Endothelial cell (in vitro differentiated cells): ENCODE results near the gene TBC1D9. TPM values are rescaled to one million over a fixed set of nuclear protein-coding genes. Genes with fewer than 3 reads are reported as not detected.

Experiments used
- DNase-seq: peaks from one replicate; pipeline ENCODE4 v3.0.0; 2021; ENCODE audit warnings: low spot score
- H3K27ac Mint-ChIP-seq: one replicate; pipeline ENCODE4 v1.8.0; 2021; ENCODE audit warnings: mixed read lengths, inconsistent platforms; ENCODE audit not compliant: unreplicated experiment
- H3K27me3 Mint-ChIP-seq: one replicate; pipeline ENCODE4 v1.8.0; 2021; ENCODE audit warnings: mild to moderate bottlenecking, moderate library complexity, mixed read lengths, inconsistent platforms; ENCODE audit not compliant: unreplicated experiment
- H3K36me3 Mint-ChIP-seq: one replicate; pipeline ENCODE4 v1.8.0; 2021; ENCODE audit warnings: mild to moderate bottlenecking, low read depth, mixed read lengths, inconsistent platforms; ENCODE audit not compliant: unreplicated experiment
- H3K4me1 Mint-ChIP-seq: one replicate; pipeline ENCODE4 v1.8.0; 2021; ENCODE audit warnings: mild to moderate bottlenecking, mixed read lengths, inconsistent platforms; ENCODE audit not compliant: unreplicated experiment
- H3K4me3 Mint-ChIP-seq: one replicate; pipeline ENCODE4 v1.8.0; 2021; ENCODE audit warnings: mild to moderate bottlenecking, mixed read lengths, inconsistent platforms; ENCODE audit not compliant: unreplicated experiment
- H3K9me3 Mint-ChIP-seq: one replicate; pipeline ENCODE4 v1.8.0; 2021; ENCODE audit warnings: mixed read lengths, inconsistent platforms; ENCODE audit not compliant: unreplicated experiment
- total RNA-seq: library from RNA; stranded (reverse); fragmentation: NEBNext Ultra II Directional; extraction: Animal tissue kit (Norgen Biotek cat#: 25700); gene quantifications from one replicate; pipeline ENCODE4 v1.2.1, GENCODE V29; 2021; ENCODE audit not compliant: unreplicated experiment
- TF ChIP-seq, protein P1 (sequence below): fragments of 200-600 bp; sonication (generic); IDR thresholded peaks from one replicate; pipeline ENCODE4 v1.5.0; 2021; ENCODE audit warnings: antibody characterized with exemption; ENCODE audit not compliant: unreplicated experiment

The TBC1D9 gene
- total RNA-seq, 1 donor from 2014 or later: 25.5 TPM

DNA sequence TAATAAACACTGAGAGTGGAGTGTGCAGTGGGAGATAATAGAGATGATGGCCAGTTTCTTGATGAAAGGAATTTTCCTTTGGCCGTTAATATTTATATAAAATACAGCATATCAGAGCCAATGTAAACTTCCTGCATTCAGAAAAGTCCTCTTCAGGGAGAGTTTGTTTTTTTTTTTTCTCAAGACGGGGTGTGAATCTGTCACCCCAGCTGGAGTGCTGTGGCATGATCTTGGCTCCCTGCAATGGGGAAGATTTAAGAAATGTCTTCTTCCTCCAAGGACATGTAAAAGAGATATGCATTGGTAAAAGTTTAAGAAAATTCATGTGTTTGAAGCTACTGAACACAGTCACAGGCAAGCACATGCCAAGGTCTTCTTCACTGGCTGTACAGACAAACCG lies 25.4 kb upstream of the TBC1D9 start:
- no peak for DNase-seq
- no peak overlapping the region for H3K27ac Mint-ChIP-seq

DNA sequence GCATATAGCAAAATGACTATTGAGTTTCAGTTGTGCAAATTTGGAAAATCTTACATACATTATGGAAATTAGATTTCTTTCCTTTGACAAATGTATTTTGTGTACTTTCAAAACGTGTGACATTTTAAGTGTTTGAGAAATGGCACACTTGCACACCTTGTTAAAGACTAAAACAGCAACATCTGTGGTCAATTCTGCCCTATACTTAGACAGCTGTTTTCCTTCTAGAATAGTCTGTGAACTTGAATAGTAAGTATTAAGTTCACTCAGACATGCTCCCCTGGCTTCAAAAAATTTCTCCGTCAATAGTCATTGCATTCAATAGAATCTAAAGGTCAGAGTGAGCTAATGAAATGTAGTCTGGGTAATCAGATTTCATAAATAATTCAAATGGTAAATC lies 21.7 kb upstream of the TBC1D9 start:
- no peaks in the 10 kb centered on the region for H3K36me3 Mint-ChIP-seq
- H3K4me1 Mint-ChIP-seq: peaks cover 5% of the 10 kb centered on the region
- TF ChIP-seq, protein P1, sequence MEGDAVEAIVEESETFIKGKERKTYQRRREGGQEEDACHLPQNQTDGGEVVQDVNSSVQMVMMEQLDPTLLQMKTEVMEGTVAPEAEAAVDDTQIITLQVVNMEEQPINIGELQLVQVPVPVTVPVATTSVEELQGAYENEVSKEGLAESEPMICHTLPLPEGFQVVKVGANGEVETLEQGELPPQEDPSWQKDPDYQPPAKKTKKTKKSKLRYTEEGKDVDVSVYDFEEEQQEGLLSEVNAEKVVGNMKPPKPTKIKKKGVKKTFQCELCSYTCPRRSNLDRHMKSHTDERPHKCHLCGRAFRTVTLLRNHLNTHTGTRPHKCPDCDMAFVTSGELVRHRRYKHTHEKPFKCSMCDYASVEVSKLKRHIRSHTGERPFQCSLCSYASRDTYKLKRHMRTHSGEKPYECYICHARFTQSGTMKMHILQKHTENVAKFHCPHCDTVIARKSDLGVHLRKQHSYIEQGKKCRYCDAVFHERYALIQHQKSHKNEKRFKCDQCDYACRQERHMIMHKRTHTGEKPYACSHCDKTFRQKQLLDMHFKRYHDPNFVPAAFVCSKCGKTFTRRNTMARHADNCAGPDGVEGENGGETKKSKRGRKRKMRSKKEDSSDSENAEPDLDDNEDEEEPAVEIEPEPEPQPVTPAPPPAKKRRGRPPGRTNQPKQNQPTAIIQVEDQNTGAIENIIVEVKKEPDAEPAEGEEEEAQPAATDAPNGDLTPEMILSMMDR: no peak
- H3K27me3 Mint-ChIP-seq: no peaks in the 10 kb centered on the region
- no peak overlapping the region for H3K27ac Mint-ChIP-seq
- no peak for DNase-seq
- no peak overlapping the region for H3K4me3 Mint-ChIP-seq
- H3K9me3 Mint-ChIP-seq: no peaks in the 10 kb centered on the region

More for the DNA sequence above, 25.4 kb upstream of the TBC1D9 start:
- Mint-ChIP-seq H3K27me3 (no peaks in the 10 kb centered on the region), H3K36me3 (no peaks in the 10 kb centered on the region), H3K9me3 (no peaks in the 10 kb centered on the region), H3K4me1 (no peaks in the 10 kb centered on the region), H3K4me3 (no peak overlapping the region)
- TF ChIP-seq, protein P1: no peak

- Mint-ChIP-seq H3K9me3 (no peaks in the 10 kb centered on the region), H3K36me3 (no peaks in the 10 kb centered on the region), H3K4me3 (no peak overlapping the region), H3K27me3 (no peaks in the 10 kb centered on the region), H3K27ac (no peak overlapping the region), H3K4me1 (peaks cover 5% of the 10 kb centered on the region)
- TF ChIP-seq, protein P1: no peak
- DNase-seq: no peak
Measured at GRCh38 chr4:140777386-140777785, 21.2 kb upstream of the TBC1D9 start.

DNA sequence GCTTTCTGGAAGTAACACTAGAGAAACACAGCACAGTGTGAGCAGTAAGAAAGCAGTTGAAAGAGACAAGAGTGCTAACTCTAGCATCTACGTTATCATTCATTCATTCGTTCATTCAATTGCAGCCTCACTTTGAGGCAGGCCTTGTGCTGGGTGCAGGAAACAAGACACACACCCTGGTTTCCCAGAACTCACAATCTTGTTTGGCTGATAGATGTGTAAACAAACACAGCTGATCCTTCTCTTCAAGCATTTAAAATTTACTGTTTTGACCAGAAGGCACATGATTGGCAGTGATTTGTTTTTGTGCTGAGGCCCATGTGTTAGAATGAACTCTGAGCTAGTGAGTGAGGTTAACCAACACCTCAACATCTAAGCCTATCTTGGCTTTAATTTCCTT lies 20.4 kb upstream of the TBC1D9 start:
- no peaks in the 10 kb centered on the region for H3K27me3 Mint-ChIP-seq
- no peak overlapping the region for H3K27ac Mint-ChIP-seq
- no peak overlapping the region for H3K4me3 Mint-ChIP-seq
- TF ChIP-seq, protein P1: no peak
- peaks cover 5% of the 10 kb centered on the region for H3K4me1 Mint-ChIP-seq
- H3K9me3 Mint-ChIP-seq: no peaks in the 10 kb centered on the region
- DNase-seq: no peak
- no peaks in the 10 kb centered on the region for H3K36me3 Mint-ChIP-seq

GRCh38 chr4:140774956-140775355 lies 18.8 kb upstream of the TBC1D9 start:
- Mint-ChIP-seq H3K4me3 (no peak overlapping the region), H3K9me3 (no peaks in the 10 kb centered on the region), H3K4me1 (peaks cover 5% of the 10 kb centered on the region), H3K36me3 (no peaks in the 10 kb centered on the region), H3K27ac (no peak overlapping the region), H3K27me3 (no peaks in the 10 kb centered on the region)
- TF ChIP-seq, protein P1: no peak
- DNase-seq: no peak
